Liver (tissue), 9 donors: Measurements from ENCODE around the gene MRPL41. TPM values are rescaled to one million over a fixed set of nuclear protein-coding genes. Genes with fewer than 3 reads are reported as not detected.

Source experiments
- DNase-seq: peaks from one replicate; pipeline ENCODE4 v3.0.0-alpha.2; 2017; ENCODE audit warnings: low spot score
- H3K27ac ChIP-seq, 2 donors: one replicate each; pipeline ENCODE4 v1.7.0; 2013; ENCODE audit warnings: inconsistent platforms in 2 of 2, low read length in 2 of 2, control low read depth in 1 of 2, low read depth in 1 of 2, mild to moderate bottlenecking in 1 of 2
- H3K27me3 ChIP-seq, 4 donors: one replicate each; pipeline versions ENCODE4 v1.6.1 to v1.7.0; 2013; ENCODE audit warnings: low read length in 3 of 4, inconsistent platforms in 1 of 4, mild to moderate bottlenecking in 1 of 4, moderate library complexity in 1 of 4; ENCODE audit not compliant: control insufficient read depth in 4 of 4, insufficient read depth in 4 of 4
- H3K36me3 ChIP-seq, 4 donors: one replicate each; pipeline versions ENCODE4 v1.6.1 to v1.7.0; 2013; ENCODE audit warnings: low read length in 3 of 4, mild to moderate bottlenecking in 3 of 4, low read depth in 1 of 4, moderate library complexity in 1 of 4; ENCODE audit not compliant: control insufficient read depth in 4 of 4, insufficient read depth in 3 of 4
- H3K4me1 ChIP-seq, 4 donors: one replicate each; pipeline versions ENCODE4 v1.6.1 to v1.7.0; 2013; ENCODE audit warnings: low read length in 3 of 4, mild to moderate bottlenecking in 3 of 4, moderate library complexity in 1 of 4; ENCODE audit not compliant: control insufficient read depth in 4 of 4, insufficient read depth in 4 of 4
- H3K4me3 ChIP-seq, 3 donors: one replicate each; pipeline versions ENCODE4 v1.6.1 to v1.7.0; 2013; ENCODE audit warnings: low read length in 3 of 3, control low read depth in 1 of 3, low read depth in 1 of 3, mild to moderate bottlenecking in 1 of 3
- H3K9ac ChIP-seq, 2 donors: one replicate each; pipeline ENCODE4 v1.7.0; 2013; ENCODE audit warnings: low read length in 2 of 2, mild to moderate bottlenecking in 2 of 2, moderate library complexity in 2 of 2, control low read depth in 1 of 2, low read depth in 1 of 2
- H3K9me3 ChIP-seq, 4 donors: one replicate each; pipeline versions ENCODE4 v1.6.1 to v1.7.0; 2013; ENCODE audit warnings: low read length in 3 of 4; ENCODE audit not compliant: control insufficient read depth in 4 of 4
- EGR1 ChIP-seq, 2 donors: IDR thresholded peaks; 2 replicates each; pipeline ENCODE4 v1.6.1; 2016 to 2018; ENCODE audit warnings: antibody characterized with exemption in 2 of 2, low read depth in 2 of 2
- FOXA2 ChIP-seq: IDR thresholded peaks from 2 replicates; pipeline ENCODE4 v1.6.1; 2016; ENCODE audit warnings: antibody characterized with exemption
- GABPA ChIP-seq, 2 donors: IDR thresholded peaks in 1 of 2; conservative IDR thresholded peaks in 1 of 2; 2 replicates each; pipeline ENCODE4 v1.6.1; 2016; ENCODE audit warnings: antibody characterized with exemption in 2 of 2, mild to moderate bottlenecking in 1 of 2, moderate library complexity in 1 of 2
- NR2F2 ChIP-seq: IDR thresholded peaks from 2 replicates; pipeline ENCODE4 v1.6.1; 2016; ENCODE audit warnings: antibody characterized with exemption
- RAD21 ChIP-seq, 2 donors: IDR thresholded peaks; 2 replicates each; pipeline ENCODE4 v1.6.1; 2016; ENCODE audit warnings: antibody characterized with exemption in 2 of 2, mild to moderate bottlenecking in 2 of 2
- RXRA ChIP-seq, 2 donors: IDR thresholded peaks; 2 replicates each; pipeline ENCODE4 v1.6.1; 2017 to 2018; ENCODE audit warnings: antibody characterized with exemption in 2 of 2, mild to moderate bottlenecking in 1 of 2
- SP1 ChIP-seq: IDR thresholded peaks from 2 replicates; pipeline ENCODE4 v1.6.1; 2018; ENCODE audit warnings: antibody characterized with exemption, mild to moderate bottlenecking
- WGBS: extraction: QIAGEN DNeasy Blood & Tissue Kit; methylation state at CpG from one replicate; pipeline ENCODE4 v1.1.7; 2013; 5-methylcytosine and 5-hydroxymethylcytosine counted together
- polyA plus RNA-seq, 2 donors: library from polyadenylated mRNA; stranded (reverse) in 1 of 2; unstranded in 1 of 2; fragments of 200-250 nt in 1 of 2; fragments of >200 nt in 1 of 2; fragmentation: Nextera tagmentation in 1 of 2; extraction: Ambion mirVana in 1 of 2; gene quantifications; one replicate each; pipeline versions ENCODE4 v1.2.1 to v1.2.3, GENCODE V29; 2013 to 2015
- total RNA-seq, 2 donors: library from RNA; depleted of rRNA; stranded (reverse); fragments of >200 nt; gene quantifications; one replicate each; pipeline ENCODE4 v1.2.3, GENCODE V29; 2014
- TF ChIP-seq, protein P1 (sequence below): fragments of 150-350 bp; IDR thresholded peaks from 2 replicates; pipeline ENCODE4 v1.5.1; 2017; ENCODE audit warnings: improper control_type of control experiment, low read depth, low read length; ENCODE audit not compliant: missing input control
- TF ChIP-seq, protein P2 (sequence below): IDR thresholded peaks from 2 replicates; pipeline ENCODE4 v1.6.1; 2016; ENCODE audit warnings: antibody characterized with exemption
- TF ChIP-seq, protein P3 (sequence below): IDR thresholded peaks from 2 replicates; pipeline ENCODE4 v1.6.1; 2016; ENCODE audit warnings: antibody characterized with exemption, mild to moderate bottlenecking
- TF ChIP-seq, protein P4 (sequence below): IDR thresholded peaks from 2 replicates; pipeline ENCODE4 v1.6.1; 2016; ENCODE audit warnings: antibody characterized with exemption
- donor health status: healthy.
- donor health status: healthy.
- donor health status: healthy.
- donor health status: healthy.
- donor health status: healthy.

Gene MRPL41
- total and polyA plus RNA-seq, 4 donors: 31.7 to 120 (median 49.3) TPM

DNA sequence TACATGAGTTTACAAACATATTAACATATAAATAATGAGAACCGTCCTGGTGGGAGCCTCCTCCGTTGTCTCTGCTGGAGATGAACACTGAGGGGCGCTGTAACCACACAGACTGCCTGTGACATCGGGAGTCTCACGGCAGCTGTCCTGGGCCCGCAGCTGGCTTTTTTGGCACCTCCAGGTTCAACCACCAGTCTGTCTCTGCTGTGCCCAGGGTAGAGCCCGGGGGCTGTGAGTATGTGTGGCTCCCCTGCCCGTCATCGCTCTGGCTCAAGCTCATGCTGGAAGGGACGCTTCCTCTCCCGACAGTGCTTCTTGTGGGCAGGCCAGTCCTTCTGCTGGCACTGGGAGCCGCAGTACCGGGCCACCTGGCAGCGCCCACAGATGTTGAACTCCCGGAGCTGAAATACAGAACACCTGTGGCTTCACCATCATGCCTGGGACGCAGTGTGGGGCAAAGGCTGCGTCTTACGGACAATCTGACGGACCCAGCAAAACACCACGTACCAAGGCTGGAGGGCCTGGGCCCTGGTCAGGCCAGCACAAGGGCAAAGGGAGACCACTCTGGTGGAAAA lies 30.7 kb downstream of the MRPL41 start:
- no peaks in the 10 kb centered on the region for H3K9me3 ChIP-seq
- no peak overlapping the region for H3K4me3 ChIP-seq
- 84% methylated on average over 20 of the region's 20 CpGs for WGBS
- peaks cover 6 to 21% (median 7%) of the 10 kb centered on the region in 4 donors for H3K4me1 ChIP-seq
- TF ChIP-seq RAD21 (IDR thresholded peaks at IDR 0.05) (peak in 1 of 2 donors; percentile 75), NR2F2 (no peak), EGR1 (IDR thresholded peaks at IDR 0.05; ENCODE audit: low read depth in 2 of 2) (no peak), RXRA (IDR thresholded peaks at IDR 0.05) (no peak), SP1 (no peak), FOXA2 (no peak)
- TF ChIP-seq, protein P1, sequence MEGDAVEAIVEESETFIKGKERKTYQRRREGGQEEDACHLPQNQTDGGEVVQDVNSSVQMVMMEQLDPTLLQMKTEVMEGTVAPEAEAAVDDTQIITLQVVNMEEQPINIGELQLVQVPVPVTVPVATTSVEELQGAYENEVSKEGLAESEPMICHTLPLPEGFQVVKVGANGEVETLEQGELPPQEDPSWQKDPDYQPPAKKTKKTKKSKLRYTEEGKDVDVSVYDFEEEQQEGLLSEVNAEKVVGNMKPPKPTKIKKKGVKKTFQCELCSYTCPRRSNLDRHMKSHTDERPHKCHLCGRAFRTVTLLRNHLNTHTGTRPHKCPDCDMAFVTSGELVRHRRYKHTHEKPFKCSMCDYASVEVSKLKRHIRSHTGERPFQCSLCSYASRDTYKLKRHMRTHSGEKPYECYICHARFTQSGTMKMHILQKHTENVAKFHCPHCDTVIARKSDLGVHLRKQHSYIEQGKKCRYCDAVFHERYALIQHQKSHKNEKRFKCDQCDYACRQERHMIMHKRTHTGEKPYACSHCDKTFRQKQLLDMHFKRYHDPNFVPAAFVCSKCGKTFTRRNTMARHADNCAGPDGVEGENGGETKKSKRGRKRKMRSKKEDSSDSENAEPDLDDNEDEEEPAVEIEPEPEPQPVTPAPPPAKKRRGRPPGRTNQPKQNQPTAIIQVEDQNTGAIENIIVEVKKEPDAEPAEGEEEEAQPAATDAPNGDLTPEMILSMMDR: peak; percentile 26
- TF ChIP-seq, protein P2, sequence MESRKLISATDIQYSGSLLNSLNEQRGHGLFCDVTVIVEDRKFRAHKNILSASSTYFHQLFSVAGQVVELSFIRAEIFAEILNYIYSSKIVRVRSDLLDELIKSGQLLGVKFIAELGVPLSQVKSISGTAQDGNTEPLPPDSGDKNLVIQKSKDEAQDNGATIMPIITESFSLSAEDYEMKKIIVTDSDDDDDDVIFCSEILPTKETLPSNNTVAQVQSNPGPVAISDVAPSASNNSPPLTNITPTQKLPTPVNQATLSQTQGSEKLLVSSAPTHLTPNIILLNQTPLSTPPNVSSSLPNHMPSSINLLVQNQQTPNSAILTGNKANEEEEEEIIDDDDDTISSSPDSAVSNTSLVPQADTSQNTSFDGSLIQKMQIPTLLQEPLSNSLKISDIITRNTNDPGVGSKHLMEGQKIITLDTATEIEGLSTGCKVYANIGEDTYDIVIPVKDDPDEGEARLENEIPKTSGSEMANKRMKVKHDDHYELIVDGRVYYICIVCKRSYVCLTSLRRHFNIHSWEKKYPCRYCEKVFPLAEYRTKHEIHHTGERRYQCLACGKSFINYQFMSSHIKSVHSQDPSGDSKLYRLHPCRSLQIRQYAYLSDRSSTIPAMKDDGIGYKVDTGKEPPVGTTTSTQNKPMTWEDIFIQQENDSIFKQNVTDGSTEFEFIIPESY: no peak
- TF ChIP-seq, protein P3, sequence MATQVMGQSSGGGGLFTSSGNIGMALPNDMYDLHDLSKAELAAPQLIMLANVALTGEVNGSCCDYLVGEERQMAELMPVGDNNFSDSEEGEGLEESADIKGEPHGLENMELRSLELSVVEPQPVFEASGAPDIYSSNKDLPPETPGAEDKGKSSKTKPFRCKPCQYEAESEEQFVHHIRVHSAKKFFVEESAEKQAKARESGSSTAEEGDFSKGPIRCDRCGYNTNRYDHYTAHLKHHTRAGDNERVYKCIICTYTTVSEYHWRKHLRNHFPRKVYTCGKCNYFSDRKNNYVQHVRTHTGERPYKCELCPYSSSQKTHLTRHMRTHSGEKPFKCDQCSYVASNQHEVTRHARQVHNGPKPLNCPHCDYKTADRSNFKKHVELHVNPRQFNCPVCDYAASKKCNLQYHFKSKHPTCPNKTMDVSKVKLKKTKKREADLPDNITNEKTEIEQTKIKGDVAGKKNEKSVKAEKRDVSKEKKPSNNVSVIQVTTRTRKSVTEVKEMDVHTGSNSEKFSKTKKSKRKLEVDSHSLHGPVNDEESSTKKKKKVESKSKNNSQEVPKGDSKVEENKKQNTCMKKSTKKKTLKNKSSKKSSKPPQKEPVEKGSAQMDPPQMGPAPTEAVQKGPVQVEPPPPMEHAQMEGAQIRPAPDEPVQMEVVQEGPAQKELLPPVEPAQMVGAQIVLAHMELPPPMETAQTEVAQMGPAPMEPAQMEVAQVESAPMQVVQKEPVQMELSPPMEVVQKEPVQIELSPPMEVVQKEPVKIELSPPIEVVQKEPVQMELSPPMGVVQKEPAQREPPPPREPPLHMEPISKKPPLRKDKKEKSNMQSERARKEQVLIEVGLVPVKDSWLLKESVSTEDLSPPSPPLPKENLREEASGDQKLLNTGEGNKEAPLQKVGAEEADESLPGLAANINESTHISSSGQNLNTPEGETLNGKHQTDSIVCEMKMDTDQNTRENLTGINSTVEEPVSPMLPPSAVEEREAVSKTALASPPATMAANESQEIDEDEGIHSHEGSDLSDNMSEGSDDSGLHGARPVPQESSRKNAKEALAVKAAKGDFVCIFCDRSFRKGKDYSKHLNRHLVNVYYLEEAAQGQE: no peak
- H3K27ac ChIP-seq: no peak overlapping the region
- no peaks in the 10 kb centered on the region for H3K27me3 ChIP-seq
- DNase-seq: no peak
- H3K36me3 ChIP-seq: peaks cover 7 to 30% (median 13%) of the 10 kb centered on the region in 4 donors
- H3K9ac ChIP-seq: no peak overlapping the region

DNA sequence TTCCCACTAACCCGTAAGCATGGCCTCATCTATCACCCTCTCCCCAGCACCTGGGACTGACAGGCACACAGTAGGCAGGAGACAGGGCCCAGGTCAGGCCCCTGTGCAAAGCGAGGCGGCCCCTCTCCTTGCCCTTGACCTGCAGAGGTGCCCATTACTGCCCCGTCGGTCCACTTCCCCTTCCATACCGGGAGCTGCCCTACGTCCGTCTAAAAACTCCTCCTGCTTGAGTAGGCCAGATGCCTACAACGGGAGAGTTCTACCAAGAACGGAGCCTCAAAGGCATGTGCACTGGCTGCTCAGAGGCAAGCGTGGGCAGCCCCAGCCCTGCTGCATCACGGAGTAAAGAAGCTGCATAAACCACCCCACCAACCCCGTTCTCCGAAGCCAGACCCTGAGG lies 31.7 kb downstream of the MRPL41 start:
- 94% methylated on average over 14 of the region's 14 CpGs for whole genome bisulfite sequencing
- Histone ChIP-seq H3K4me1 (peaks cover 0 to 13% (median 1%) of the 10 kb centered on the region in 4 donors), H3K9ac (no peak overlapping the region), H3K36me3 (peaks cover 9 to 33% (median 16%) of the 10 kb centered on the region in 4 donors), H3K4me3 (no peak overlapping the region), H3K27ac (no peak overlapping the region), H3K9me3 (no peaks in the 10 kb centered on the region), H3K27me3 (no peaks in the 10 kb centered on the region)
- DNase-seq: no peak
- TF ChIP-seq RXRA (IDR thresholded peaks at IDR 0.05) (no peak), EGR1 (IDR thresholded peaks at IDR 0.05; ENCODE audit: low read depth in 2 of 2) (no peak), GABPA (IDR thresholded peaks at IDR 0.05 in 1 of 2, conservative IDR thresholded peaks at IDR 0.05 in 1 of 2) (no peak), SP1 (no peak), FOXA2 (no peak), RAD21 (IDR thresholded peaks at IDR 0.05) (no peak), NR2F2 (no peak)
- TF ChIP-seq, protein P4, sequence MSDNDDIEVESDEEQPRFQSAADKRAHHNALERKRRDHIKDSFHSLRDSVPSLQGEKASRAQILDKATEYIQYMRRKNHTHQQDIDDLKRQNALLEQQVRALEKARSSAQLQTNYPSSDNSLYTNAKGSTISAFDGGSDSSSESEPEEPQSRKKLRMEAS: no peak
- TF ChIP-seq, protein P3: no peak
